Fibroblast of gingiva (primary cell): ENCODE data around the gene MTPN.

Source experiments
- DNase-seq: peaks from one replicate; pipeline ENCODE4 v3.0.0-alpha.2; 2011; ENCODE audit warnings: low read depth

MTPN gene, protein sequence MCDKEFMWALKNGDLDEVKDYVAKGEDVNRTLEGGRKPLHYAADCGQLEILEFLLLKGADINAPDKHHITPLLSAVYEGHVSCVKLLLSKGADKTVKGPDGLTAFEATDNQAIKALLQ

DNA sequence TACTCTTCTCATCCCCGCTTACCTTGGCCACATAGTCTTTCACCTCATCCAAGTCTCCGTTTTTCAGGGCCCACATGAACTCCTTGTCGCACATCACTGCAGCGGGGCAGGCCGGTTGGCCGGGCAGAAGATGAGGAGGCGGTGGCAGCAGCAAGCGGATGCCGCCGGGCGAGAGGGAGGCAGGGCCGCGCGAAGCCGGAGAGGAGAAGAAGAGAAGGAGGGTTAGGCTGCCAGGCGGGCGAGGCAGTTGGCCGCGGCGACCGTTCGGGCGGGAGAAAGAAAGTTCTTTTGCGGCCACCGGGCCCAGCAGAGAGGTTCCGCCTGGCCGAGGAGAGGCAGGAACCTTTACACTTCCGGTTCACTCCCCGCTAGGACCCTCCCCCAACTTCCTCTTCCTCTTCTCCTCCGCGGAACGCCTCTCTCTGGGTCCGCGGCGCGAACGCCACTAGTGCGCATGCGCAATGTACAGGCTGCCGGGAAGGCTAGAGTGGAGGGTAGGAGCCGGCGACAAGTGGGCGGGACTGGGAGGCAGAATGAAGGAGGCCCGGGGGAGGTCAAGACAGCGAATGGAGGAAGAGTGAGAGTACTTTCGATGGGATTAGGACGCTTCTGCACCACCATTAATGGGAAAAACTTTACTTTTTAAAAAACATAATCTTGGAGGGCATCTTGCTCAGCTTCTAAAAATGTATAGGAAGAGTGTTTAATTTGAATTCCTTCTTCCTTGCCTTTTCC, at the start of gene MTPN:
MTPN (minus strand) TSS at position 353 of the 735 bp plus-strand sequence; CDS start at position 94, 259 bp downstream.
- peak; percentile 93 for DNase-seq

DNA sequence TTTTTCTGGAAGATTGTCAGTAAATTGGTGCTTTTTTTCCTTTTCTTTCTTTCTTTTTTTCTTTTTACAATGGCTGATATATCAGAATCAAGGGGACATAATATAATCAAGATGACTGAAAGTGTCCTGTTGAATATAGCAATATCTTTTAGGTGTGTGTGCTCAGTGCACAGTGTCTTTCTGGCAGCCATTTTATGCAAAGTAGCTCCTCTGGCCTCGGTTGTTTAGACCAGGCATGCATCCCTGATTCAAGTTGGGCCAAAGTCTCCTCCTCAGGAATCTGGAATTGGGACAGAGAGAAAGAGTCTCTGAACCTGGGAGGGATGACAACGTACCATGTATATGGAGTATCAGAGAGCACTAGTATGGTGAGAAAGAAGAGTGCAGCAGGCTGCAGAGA, 49.0 kb upstream of the MTPN start:
- no peak for DNase-seq

DNA sequence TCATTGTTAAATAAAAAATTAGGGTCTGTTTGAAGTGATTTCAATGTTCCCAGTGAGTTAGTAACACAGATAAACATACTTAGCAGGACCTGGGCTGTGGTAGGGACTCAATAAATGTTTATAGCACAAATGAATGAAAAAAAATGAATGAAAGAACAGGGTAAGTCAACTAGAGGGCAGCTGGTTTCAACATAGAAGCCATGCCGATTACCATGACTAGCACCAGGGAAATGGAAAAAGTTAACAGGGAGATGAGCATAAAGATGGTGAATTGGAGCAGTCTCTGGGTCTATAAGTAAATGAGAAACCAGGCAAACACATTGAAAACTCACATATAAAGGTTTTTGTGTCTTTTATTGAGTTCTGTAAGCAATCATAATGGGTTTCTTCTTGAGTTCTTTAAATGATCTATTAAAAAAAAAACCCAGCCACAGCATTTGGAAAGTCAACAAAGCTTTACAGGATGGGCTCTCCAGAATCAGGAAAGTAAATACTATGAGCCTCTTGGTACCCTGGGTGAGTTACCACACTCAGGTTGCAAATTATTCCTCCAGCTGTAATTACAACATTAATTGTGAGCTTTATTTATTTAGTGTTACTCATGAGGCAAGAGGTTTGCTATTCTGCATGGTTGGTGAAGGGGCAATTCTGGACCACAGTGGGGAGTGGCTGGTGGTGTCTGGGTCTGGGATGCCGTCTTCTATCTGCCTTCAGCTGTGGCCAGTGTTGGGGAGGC, 46.1 kb upstream of the MTPN start:
- DNase-seq, result no peak

DNA sequence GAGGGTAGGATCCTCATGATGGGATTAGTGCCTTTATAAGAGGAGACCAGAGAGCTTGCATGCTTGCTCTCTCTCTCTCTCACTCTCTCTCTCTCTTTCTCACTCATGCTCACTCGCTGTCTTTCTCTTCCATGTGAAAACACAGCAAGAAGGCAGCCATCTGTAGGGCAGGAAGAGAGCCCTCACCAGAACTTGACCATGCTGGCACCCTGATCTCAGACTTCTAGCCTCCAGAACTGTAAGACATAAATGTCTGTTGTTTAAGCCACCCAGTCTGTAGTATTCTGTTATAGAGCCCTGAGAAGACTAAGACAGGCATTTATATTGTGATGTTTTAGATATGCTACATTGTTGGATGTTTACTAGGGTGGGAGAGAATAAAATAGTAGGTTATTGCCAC, 43.4 kb upstream of the MTPN start:
- DNase-seq, result no peak

DNA sequence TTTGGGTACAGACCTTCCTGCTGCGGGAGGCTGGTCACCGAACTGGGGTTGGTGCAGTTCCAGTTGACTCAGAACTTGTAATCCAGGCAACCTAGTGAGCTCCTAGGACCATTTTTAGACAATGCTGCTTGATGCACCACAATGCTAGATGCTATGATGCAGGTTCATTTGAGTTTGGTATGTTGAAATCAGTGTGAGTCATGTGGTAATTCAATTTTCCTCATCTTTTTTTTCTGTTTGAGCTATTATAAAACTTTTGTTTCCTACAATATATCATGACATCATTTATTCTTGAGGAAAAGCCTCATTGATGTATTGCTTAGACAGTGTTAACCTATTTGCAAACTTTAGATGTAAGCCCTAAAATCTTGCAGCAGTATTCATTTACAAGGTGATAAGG, 40.9 kb upstream of the MTPN start:
- no peak for DNase-seq

DNA sequence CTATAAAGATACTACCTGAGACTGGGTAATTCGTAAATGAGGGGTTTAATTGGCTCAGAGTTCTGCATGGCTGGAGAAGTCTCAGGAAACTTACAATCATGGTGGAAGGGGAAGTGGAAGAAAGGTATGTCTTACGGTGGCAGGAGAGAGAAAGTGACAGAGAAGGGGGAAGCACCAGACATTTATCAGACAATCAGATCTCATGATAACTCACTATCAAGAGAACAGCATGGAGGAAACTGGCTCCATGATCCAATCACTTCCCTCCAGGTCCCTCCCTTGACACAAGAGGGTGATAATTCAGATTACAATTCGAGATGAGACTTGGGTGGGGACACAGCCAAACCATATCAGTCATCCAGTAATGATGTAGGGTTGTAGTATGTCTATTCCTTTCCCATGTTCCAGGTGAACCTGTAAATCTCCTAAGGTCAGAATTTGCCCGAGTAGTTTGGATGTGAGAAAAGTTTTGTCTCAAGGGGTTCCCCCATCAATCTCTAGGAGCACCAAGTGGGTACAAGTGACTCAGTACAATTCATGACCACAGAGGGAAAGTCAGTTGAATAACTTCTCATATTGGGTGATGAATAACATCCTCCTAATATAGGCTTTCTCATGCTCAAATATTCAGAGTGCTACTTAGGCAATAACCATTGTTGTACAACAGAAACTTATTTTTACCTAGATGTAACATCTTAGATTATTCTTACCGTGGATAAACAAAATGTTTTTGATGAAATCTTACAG, 39.7 kb upstream of the MTPN start:
- no peak for DNase-seq

DNA sequence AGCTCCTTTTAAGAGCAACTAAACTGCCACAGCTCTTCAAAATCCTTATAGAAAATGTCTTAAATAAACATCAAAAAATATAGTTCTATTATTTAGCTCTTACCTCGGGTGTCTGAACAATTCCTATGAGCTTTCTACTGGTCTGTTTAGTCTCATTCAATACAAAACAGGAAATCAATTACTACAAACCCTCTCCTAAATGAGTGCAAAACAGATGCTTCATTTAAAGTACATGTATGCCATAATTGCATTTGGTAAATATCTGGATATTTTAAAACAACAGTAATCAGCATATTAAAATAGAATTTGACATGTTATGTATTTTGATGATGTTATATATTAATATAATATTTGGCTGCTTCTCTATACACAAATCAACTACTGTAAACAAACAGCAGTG, 38.5 kb upstream of the MTPN start:
- DNase-seq, result no peak

DNA sequence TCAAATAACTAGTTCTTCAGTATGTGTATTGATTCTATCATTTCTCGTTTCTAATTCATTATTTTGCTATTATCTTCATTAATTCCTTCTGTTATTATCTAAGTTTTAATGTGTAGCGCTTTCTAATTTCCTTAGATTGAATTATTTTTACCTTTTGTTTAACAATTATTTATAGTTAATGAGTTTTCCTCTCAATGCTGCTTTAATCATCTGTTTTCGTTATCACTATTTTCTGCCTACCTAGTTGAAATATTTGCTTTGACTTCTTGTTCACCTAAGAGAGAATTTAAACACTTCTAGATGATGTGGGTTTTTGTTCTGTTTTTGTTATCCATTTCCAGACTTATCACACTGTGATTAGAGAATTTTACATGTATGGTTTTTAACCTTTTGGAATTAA, 37.5 kb upstream of the MTPN start:
- no peak for DNase-seq

DNA sequence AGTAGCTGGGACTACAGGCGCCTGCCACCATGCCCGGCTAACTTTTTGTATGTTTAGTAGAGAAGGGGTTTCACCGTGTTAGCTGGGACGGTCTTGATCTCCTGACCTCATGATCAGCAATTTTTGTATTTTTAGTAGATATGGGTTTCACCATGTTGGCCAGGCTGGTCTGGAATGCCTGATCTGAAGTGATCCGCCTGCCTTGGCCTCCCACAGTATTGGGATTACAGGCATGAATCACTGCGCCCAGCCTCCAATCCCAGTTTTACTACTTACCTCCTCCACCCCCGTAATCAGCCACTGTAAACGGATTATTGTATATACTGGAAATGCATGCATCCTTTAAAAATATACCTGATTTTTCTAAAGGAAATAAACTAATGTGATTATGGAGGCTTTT, 35.1 kb upstream of the MTPN start:
- no peak for DNase-seq

DNA sequence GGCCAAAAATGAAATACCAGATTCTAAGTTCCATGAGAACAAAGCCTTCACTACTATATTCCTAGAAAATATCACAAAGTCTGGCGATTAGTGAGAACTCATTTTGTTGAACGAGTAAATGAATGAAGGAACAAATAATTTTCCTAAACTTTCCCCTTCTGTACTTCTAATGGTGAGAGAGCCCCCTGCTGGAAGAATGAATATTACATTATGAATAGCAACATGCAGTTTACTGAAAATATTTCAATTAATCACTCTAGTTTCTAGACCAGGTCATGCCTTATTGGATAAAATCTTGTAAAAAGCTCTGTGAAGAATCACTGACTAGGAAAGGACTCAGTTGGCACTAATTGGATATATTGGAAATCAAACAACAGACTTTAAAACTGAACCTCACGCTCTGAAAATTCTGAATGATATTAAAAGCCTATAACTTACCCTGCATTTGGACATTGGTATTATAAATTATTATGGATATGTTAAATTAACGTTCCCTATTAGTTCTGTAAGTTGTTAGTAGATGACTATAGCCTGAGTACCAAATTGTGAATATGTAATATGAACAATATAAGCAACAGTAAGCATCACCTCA, 32.4 kb upstream of the MTPN start:
- DNase-seq, result peak; percentile 33

DNA sequence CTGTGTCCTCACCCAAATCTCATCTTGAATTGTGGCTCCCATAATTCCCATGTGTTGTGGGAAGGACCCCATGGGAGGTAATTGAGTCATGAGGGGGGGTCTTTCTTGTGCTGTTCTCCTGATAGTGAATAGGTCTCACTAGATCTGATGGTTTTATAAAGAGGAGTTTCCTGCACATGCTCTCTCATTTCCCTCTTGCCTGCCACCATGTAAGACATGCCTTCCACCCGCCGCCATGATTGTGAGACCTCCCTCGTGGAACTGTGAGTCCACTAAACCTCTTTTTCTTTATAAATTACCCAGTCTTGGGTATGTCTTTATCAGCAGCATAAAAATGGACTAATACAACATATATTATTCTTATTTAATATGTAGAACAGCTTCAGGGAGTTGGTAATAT, 29.0 kb upstream of the MTPN start:
- DNase-seq, result no peak

DNA sequence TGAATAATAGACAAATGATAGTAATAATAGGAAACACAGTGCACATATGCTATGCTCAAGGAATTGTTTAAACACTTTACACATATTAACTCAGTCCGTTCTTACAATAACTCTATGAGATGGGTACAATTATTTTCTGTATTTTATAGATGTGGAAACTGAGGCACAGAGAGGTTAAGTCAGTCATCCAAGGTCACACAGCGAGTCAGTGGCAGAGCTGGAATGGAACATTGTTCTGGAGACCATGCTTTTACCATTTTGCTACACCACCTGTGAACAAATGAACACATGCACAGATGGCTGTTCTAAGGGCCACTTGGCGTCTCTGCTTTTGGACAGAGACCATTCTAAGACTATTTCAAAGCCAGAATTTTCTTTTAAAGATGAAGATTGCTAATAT, 26.9 kb upstream of the MTPN start:
- DNase-seq, result no peak

DNA sequence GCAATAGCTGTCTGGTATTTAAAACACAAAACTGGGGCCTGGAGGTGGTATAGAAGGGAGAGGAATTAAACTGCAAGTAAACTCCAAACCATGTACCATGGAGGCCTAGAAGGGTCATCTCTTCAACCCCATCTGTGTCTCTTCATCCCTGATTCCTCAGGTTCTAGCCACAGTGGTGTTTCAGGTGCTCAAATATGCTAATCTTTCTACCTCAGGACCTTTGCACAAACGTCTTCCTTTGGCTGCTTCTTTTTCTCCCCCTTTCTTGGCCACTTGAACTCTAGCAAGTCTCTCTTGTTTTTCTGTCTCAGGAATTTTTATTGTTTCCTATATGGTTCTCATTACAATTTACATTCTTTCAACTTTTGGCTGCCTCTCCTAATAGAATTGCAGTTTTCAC, 25.6 kb upstream of the MTPN start:
- DNase-seq, result no peak

DNA sequence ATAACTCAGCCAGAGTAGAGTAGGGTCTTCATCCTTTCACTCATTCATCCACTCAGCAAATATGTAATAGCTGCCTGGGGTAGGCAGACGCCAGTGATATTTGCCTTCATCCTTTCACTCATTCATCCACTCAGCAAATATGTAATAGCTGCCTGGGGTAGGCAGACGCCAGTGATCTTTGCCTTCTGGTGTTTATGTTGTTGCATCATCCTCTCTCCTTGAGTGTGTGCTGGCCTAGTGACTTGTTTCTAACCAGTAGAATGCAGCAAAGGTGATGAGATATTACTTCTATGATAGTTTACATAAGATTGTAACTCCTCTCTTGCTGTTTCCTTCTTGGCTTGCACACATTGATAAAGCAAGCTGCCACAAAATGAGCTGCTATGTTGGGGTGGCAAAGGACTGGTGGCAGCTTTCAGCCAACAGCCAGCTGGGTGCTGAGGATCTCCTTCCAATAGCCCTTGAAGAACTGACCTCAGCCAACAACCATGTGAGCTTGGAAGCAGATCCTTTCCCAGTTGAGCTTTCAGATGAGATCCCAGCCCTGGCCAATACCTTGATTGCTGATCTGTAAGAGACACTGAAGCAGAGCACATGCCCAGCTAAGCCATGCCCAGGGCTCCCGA, 23.2 kb upstream of the MTPN start:
- DNase-seq, result no peak

DNA sequence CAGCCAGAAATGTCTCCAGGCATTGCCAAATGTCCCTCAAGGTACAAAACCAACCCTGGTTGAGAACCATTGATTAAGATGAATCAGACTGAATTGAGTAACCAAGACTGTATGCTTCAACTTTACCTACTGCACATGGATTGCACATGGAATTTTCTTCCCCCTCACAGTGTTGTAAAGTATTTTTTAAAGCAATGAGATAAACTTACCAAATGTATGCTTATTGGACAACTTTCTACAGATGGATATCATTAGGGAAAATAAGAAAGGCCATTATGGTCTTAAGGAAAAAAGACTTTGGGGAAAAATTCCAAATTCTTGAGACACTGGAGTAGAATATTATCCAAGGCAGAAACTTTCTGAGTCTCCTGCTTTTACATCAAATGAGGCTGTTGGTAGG, 20.9 kb upstream of the MTPN start:
- DNase-seq, result peak; percentile 27

DNA sequence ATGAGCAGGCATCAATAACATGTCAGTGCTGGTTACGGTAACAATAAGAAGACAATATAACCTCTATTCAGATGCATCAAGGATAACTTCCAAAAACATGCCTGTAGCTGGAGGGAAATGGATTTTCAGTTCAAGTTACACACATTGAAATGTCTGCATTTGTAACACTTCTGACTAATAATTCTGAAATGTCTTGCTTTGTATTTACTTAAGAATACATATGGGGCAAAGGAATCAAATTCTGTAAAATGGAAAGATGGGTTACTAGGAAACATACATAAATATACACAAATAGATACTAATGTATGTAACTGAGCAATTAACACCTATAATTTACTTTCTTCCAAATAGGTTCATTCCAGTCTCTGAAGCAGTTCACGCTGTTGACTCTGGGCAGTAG, 18.6 kb upstream of the MTPN start:
- DNase-seq, result peak; percentile 7

DNA sequence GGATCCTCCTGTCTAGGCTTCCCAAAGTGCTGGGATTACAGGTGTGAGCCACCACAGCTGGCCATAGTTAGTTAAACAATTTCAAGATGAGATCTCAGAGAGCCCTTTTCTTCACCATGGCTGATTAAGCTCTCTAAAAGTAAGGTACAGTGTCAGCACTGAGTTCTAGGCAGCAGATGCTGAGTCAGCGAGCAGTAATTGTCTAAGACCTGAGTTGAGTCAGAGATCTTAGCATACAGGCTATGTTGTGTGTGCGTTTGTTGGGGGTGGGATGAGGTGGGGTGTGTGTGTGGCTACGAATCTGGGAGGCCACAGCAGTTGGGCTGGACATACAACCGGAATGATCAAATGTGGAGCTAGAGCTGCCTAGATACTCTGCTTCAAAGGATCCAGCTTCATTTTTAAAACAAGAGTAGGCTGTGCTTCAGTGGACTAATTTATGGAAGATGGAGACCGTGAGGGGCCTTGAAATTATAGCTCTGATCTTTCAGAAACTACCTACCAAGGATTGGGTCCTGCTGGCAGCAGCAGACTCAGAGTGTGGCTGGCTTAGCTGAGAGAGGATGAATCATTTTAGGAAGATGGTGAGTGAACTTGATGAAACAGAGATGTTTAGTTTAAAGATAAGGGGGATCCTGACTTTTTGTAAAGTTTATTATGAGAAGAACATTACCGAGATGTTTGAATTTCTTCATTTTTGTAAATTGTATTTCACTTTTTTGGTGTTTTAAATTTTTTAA, 17.5 kb upstream of the MTPN start:
- no peak for DNase-seq

DNA sequence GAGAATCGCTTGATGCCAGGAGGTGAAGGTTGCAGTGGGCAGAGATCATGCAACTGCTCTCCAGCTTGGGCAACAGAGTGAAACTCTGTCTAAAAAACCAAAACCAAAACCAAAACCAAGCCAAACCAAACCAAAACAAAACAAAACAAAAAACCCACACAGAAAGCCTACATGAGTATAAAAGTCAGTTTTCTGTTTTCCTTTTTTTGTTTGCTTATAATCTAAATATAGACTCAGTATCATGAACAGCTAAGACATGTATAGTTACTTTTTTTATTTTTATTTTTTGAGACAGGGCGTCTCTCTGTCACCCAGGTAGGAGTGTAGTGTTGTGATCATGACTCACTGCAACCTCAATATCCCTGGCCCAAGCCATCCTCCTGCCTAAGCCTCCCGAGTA, 16.8 kb upstream of the MTPN start:
- no peak for DNase-seq

DNA sequence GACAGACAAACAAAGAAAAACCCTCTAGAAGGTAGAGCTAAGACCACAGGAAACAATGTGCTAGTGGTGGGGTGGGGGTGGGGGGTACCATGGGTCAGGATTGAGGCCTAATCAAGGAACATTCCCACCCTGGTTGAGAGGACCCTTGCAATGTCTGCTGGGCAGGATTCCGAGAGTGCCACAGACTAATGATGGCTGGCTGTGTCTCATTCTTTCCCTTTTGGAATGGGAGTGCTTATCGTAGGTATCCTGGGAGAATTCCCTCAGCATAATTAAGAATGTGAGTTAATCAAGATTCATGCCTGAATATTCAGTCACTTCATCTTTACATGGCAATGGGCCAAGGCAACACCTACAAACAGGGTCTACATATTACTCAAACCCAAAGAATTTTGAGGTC, 14.7 kb upstream of the MTPN start:
- DNase-seq, result no peak

DNA sequence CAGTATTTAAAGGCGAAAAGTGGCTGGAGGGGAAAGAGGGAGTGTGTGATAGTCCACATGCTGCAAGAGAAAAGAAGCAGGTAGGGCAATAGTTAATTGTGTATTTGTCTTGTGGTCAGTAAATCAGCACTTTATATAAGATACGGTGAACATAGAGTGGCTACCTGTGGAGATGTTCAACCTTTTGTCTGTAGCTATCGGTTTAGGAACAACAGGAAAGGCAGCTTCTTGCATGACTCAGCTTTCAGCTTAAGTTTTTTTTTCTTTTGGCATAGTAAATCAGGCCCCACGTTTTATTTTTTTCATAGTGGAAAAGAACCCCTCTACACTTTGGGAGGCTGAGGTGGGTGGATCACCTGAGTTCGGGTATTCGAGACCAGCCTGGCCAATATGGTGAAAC, 14.2 kb upstream of the MTPN start:
- no peak for DNase-seq

DNA sequence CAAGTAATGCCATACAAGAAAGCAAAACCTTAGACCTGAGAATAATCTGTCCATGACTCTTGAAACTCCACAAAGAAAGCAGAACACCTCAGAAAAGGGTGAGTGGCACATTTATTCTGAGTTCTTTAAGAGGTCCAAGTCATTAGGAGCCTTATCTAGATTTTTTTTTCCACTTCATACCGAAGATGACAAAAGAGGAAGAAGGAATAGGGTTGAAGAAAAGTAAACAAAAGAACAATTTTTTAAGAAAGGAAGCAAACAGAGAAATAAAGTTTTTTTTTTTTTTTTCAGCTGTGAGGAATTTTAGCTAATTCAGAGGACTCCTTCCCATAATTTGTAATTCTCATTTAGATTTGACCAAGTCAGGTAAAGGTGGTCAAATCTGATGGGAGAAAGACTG, 13.1 kb upstream of the MTPN start:
- DNase-seq, result no peak
